ENCODE results near the gene NIP7.

DNA sequence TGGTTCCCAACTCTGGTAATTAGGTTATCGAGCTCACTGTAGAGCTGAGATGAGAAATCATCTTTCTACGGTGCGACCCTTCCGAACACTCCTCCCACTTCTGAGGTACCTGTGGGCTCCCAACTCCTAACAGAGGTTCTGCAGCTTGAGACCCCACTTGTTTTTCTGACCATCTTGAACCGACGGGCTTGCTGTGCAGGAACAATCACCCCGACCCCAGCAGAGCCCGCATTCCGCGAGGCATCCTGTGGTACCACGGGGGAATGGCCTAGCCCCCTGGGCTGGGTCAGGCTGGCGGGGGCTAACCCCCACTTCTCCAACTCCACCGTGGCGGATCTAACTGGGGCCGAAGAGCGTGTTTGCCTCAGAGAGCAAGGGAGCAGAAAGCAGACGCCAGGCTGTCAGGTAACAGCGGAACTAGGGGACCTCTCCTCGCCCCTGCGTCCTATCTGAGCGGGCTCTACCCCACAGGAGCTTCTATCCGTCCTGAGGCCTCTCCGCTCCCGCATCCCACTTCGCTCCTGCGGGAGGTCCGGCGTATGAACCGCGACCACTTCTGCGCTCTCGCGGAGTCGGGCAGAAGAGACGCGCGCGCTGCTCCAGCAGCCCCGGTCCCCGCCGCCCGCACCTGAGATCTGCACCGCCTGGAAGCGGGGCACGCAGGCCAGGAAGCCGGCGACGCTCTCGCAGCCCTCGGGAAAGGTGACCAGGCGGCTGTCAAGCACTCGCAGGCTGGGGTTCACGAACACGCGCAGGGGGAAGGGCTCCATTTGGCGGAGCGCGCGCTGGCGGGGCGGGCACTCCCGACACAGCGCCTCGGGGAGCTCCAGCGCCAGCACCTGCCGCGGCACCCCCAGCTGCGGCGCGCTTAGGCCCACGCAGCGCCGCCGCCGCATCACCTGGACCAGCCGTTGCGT is 9.9 kb upstream of the NIP7 start:
- TF ChIP-seq, protein P1, sequence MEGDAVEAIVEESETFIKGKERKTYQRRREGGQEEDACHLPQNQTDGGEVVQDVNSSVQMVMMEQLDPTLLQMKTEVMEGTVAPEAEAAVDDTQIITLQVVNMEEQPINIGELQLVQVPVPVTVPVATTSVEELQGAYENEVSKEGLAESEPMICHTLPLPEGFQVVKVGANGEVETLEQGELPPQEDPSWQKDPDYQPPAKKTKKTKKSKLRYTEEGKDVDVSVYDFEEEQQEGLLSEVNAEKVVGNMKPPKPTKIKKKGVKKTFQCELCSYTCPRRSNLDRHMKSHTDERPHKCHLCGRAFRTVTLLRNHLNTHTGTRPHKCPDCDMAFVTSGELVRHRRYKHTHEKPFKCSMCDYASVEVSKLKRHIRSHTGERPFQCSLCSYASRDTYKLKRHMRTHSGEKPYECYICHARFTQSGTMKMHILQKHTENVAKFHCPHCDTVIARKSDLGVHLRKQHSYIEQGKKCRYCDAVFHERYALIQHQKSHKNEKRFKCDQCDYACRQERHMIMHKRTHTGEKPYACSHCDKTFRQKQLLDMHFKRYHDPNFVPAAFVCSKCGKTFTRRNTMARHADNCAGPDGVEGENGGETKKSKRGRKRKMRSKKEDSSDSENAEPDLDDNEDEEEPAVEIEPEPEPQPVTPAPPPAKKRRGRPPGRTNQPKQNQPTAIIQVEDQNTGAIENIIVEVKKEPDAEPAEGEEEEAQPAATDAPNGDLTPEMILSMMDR (IDR thresholded peaks at IDR 0.05) = no peak
- TF ChIP-seq POLR2A (IDR thresholded peaks at IDR 0.05) = no peak

All from uterus (tissue), 2 donors.